HepG2 (cell line): ENCODE results near the gene PRELP. TPM values are rescaled to one million over a fixed set of nuclear protein-coding genes. Genes with fewer than 3 reads are reported as not detected.

ENCODE experiments used
- ATAC-seq: fragments of 200-7000 bp; cut with Tn5 transposase; 3 replicates; pipeline ENCODE4 v1.9.1; 2020; ENCODE audit warnings: mild to moderate bottlenecking, moderate library complexity
- BruUV-seq: library from RNA; stranded (reverse); fragments of 400-500 nt; replicated peaks from 2 replicates; lab custom pipeline; 2021; lab: Mats Ljungman, UMichigan
- CTCF ChIA-PET: fragments of 300-600 bp; formaldehyde crosslinking; extraction: SDS; loops from one replicate; lab custom pipeline; 2021; ENCODE audit warnings: low total read pairs, inconsistent platforms, low intra/inter-chr PET ratio; lab: Yijun Ruan, JAX
- POLR2A ChIA-PET: fragments of 350-600 bp; sonication (Branson Sonifier 250); formaldehyde crosslinking; loops from one replicate; lab custom pipeline; 2020; ENCODE audit warnings: antibody characterized with exemption, inconsistent platforms; lab: Yijun Ruan, JAX
- DNase-seq: peaks from one replicate; pipeline ENCODE4 v3.0.0-alpha.2; 2015; ENCODE audit warnings: low spot score
- FAIRE-seq: peaks from 3 replicates; lab custom pipeline; 2011; peaks lifted over from hg19 to GRCh38; lab: Jason Lieb, UNC
- H2AFZ ChIP-seq: one replicate; pipeline ENCODE4 v1.6.1; 2011; ENCODE audit warnings: low read length, inconsistent platforms
- H3K27ac ChIP-seq: fragments of 300-600 bp; 3 replicates; pipeline ENCODE4 v1.8.0; 2011; ENCODE audit warnings: mixed run types, mild to moderate bottlenecking, mixed read lengths, low read length, inconsistent platforms; ENCODE audit not compliant: insufficient read depth; ENCODE audit errors: extremely low read length
- H3K27me3 ChIP-seq, 2 experiments: fragments of 200-600 bp in 1 of 2; 2 replicates in 1 of 2; 3 replicates in 1 of 2; pipeline versions ENCODE4 v1.6.0 to v1.8.0; 2011; ENCODE audit warnings: low read length in 2 of 2, mild to moderate bottlenecking in 2 of 2, moderate library complexity in 2 of 2, inconsistent platforms in 1 of 2; ENCODE audit not compliant: insufficient read depth in 2 of 2, control insufficient read depth in 1 of 2
- H3K36me3 ChIP-seq, 2 experiments: fragments of 200-600 bp in 1 of 2; replicated peaks in 1 of 2; 2 replicates in 1 of 2; 3 replicates in 1 of 2; pipeline versions ENCODE4 v1.5.1 to v1.8.0; 2011; ENCODE audit warnings: low read length in 2 of 2, inconsistent platforms in 1 of 2; ENCODE audit not compliant: insufficient read depth in 2 of 2, control insufficient read depth in 1 of 2
- H3K4me1 ChIP-seq: 2 replicates; pipeline ENCODE4 v1.5.1; 2012; ENCODE audit warnings: low read length, inconsistent platforms; ENCODE audit not compliant: insufficient read depth
- H3K4me2 ChIP-seq: 2 replicates; pipeline ENCODE4 v1.6.0; 2011; ENCODE audit warnings: low read depth, low read length, inconsistent platforms
- H3K4me3 ChIP-seq, 3 experiments: fragments of 200-600 bp in 1 of 3; sonication (generic), shearing (Covaris generic) in 1 of 3; replicated peaks in 1 of 3; 2 replicates each; pipeline ENCODE4 v1.5.1; 2011 to 2016; ENCODE audit warnings: low read length in 3 of 3, inconsistent platforms in 2 of 3, low read depth in 2 of 3, mild to moderate bottlenecking in 2 of 3, control low read depth in 1 of 3, mixed read lengths in 1 of 3; ENCODE audit not compliant: insufficient read depth in 1 of 3
- H3K79me2 ChIP-seq: one replicate; pipeline ENCODE4 v1.6.1; 2011; ENCODE audit warnings: low read length, inconsistent platforms; ENCODE audit not compliant: insufficient read depth
- H3K9ac ChIP-seq: 2 replicates; pipeline ENCODE4 v1.6.0; 2011; ENCODE audit warnings: mild to moderate bottlenecking, low read depth, low read length, inconsistent platforms; ENCODE audit not compliant: insufficient read depth
- H3K9me3 ChIP-seq: 2 replicates; pipeline ENCODE4 v1.5.1; 2012; ENCODE audit warnings: mild to moderate bottlenecking, low read length
- H4K20me1 ChIP-seq: 2 replicates; pipeline ENCODE4 v1.6.0; 2011; ENCODE audit warnings: inconsistent platforms, mild to moderate bottlenecking, low read length, moderate library complexity; ENCODE audit not compliant: insufficient read depth
- CEBPZ ChIP-seq: IDR thresholded peaks from 2 replicates; pipeline ENCODE4 v1.6.1; 2012; ENCODE audit warnings: low read length, improper control_type of control experiment
- GZF1 ChIP-seq: sonication (generic); formaldehyde crosslinking; IDR thresholded peaks from 2 replicates; pipeline ENCODE4 v1.5.1; 2020; ENCODE audit warnings: mild to moderate bottlenecking, missing genetic modification reagents
- HES4 ChIP-seq: sonication (generic); formaldehyde crosslinking; IDR thresholded peaks from 2 replicates; pipeline ENCODE4 v1.9.0; 2021; ENCODE audit warnings: mild to moderate bottlenecking, missing genetic modification reagents, borderline replicate concordance
- HOXD1 ChIP-seq: sonication (generic); formaldehyde crosslinking; IDR thresholded peaks from 2 replicates; pipeline ENCODE4 v1.5.0; 2020; ENCODE audit warnings: missing genetic modification reagents
- MTA1 ChIP-seq: sonication (generic); formaldehyde crosslinking; IDR thresholded peaks from 2 replicates; pipeline ENCODE4 v1.4.0; 2020; ENCODE audit warnings: missing genetic modification reagents, mild to moderate bottlenecking, borderline replicate concordance
- SNAPC4 ChIP-seq: sonication (generic); formaldehyde crosslinking; IDR thresholded peaks from 2 replicates; pipeline ENCODE4 v1.4.0; 2020; ENCODE audit warnings: mild to moderate bottlenecking, missing genetic modification reagents
- ZFP82 ChIP-seq: sonication (generic); formaldehyde crosslinking; IDR thresholded peaks from 2 replicates; pipeline ENCODE4 v1.5.1; 2020; ENCODE audit warnings: mild to moderate bottlenecking, missing genetic modification reagents, borderline replicate concordance
- ZNF24 ChIP-seq: fragments of 450-650 bp; IDR thresholded peaks from 2 replicates; pipeline ENCODE4 v1.6.1; 2017; ENCODE audit warnings: antibody characterized with exemption, mild to moderate bottlenecking
- ZSCAN21 ChIP-seq: sonication (generic); formaldehyde crosslinking; IDR thresholded peaks from 2 replicates; pipeline ENCODE4 v1.8.0; 2022; ENCODE audit warnings: mild to moderate bottlenecking, missing genetic modification reagents, moderate library complexity, borderline replicate concordance
- WGBS: methylation state at CpG from one replicate; pipeline ENCODE4 v1.1.6; 2017; ENCODE audit warnings: low lambda C conversion rate; 5-methylcytosine and 5-hydroxymethylcytosine counted together
- in situ Hi-C: cut with HindIII; loops from 2 replicates; pipeline ENCODE4 v1.10.0; 2017; ENCODE audit warnings: low pct_unique_long_range_greater_than_20kb; ENCODE audit not compliant: extremely low pct_ligation_motif_present
- intact Hi-C: fragments of 100-400 bp; cut with micrococcal nuclease; formaldehyde crosslinking; loops from one replicate; pipeline ENCODE4 v1.10.0; 2022; ENCODE audit not compliant: unreplicated experiment
- polyA plus RNA-seq, 8 experiments: library from polyadenylated mRNA; depleted of rRNA in 3 of 8; stranded (reverse) in 7 of 8; unstranded in 1 of 8; fragments of >200 nt; fragmentation: Illumina TruSeq in 4 of 8; extraction: Trizol in 4 of 8; gene quantifications; 2 replicates each; pipeline versions ENCODE4 v1.2.1 to v1.2.3, GENCODE V29; 2011 to 2016; ENCODE audit warnings: low read depth in 4 of 8, missing spikeins in 1 of 8, mixed read lengths in 1 of 8; ENCODE audit not compliant: insufficient read depth in 1 of 8
- total RNA-seq, 5 experiments: library from RNA; depleted of rRNA; stranded (reverse); fragments of >200 nt; fragmentation: Illumina TruSeq; extraction: Trizol; gene quantifications; 2 replicates each; pipeline ENCODE4 v1.2.3, GENCODE V29; 2016; ENCODE audit warnings: low read depth in 1 of 5
- TF ChIP-seq, protein P1 (sequence below): sonication (generic); formaldehyde crosslinking; IDR thresholded peaks from 2 replicates; pipeline ENCODE4 v1.9.0; 2021; ENCODE audit warnings: missing genetic modification reagents, mild to moderate bottlenecking, borderline replicate concordance
- TF ChIP-seq, protein P2 (sequence below): IDR thresholded peaks from 2 replicates; pipeline ENCODE4 v1.6.1; 2016; ENCODE audit warnings: mild to moderate bottlenecking

Gene PRELP
- total and polyA plus RNA-seq, 2 of the 13 experiments (the other 11 are each of a cell fraction or from before 2014, with no cell fraction given): not detected

GRCh38 chr1:203497269-203497777, 21.7 kb downstream of the PRELP start:
- ChIA-PET POLR2A (no interaction called here), CTCF (no interaction called here)
- Histone ChIP-seq H3K4me3 (no peak overlapping the region), H3K9me3 (no peaks in the 10 kb centered on the region), H3K79me2 (no peaks in the 10 kb centered on the region), H3K36me3 (no peaks in the 10 kb centered on the region), H3K27me3 (peaks cover 0 to 19% of the 10 kb centered on the region in 2 experiments; a peak in 2 of 5 replicates), H3K4me2 (no peak overlapping the region), H4K20me1 (no peaks in the 10 kb centered on the region), H3K27ac (no peak overlapping the region), H3K9ac (no peak overlapping the region), H3K4me1 (no peaks in the 10 kb centered on the region), H2AFZ (no peak overlapping the region)
- no peak for DNase-seq
- in situ Hi-C loops (no loop called here), intact Hi-C loops (no loop called here)
- 19% methylated on average over 4 of the region's 5 CpGs for WGBS
- no peak for FAIRE-seq
- ATAC-seq: no peak
- no TSS peak for BruUV-seq
- no peak for TF ChIP-seq GZF1 (CRISPR knock-in tag)
- TF ChIP-seq CEBPZ: no peak
- no peak for TF ChIP-seq ZNF24
- no peak for TF ChIP-seq HES4 (CRISPR knock-in tag)
- TF ChIP-seq, protein P1, sequence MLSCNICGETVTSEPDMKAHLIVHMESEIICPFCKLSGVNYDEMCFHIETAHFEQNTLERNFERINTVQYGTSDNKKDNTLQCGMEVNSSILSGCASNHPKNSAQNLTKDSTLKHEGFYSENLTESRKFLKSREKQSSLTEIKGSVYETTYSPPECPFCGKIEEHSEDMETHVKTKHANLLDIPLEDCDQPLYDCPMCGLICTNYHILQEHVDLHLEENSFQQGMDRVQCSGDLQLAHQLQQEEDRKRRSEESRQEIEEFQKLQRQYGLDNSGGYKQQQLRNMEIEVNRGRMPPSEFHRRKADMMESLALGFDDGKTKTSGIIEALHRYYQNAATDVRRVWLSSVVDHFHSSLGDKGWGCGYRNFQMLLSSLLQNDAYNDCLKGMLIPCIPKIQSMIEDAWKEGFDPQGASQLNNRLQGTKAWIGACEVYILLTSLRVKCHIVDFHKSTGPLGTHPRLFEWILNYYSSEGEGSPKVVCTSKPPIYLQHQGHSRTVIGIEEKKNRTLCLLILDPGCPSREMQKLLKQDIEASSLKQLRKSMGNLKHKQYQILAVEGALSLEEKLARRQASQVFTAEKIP (CRISPR knock-in tag): no peak
- no peak for TF ChIP-seq HOXD1 (CRISPR knock-in tag)
- no peak for TF ChIP-seq SNAPC4 (CRISPR knock-in tag)
- no peak for TF ChIP-seq MTA1 (CRISPR knock-in tag)
- TF ChIP-seq ZFP82: no peak
- TF ChIP-seq, protein P2, sequence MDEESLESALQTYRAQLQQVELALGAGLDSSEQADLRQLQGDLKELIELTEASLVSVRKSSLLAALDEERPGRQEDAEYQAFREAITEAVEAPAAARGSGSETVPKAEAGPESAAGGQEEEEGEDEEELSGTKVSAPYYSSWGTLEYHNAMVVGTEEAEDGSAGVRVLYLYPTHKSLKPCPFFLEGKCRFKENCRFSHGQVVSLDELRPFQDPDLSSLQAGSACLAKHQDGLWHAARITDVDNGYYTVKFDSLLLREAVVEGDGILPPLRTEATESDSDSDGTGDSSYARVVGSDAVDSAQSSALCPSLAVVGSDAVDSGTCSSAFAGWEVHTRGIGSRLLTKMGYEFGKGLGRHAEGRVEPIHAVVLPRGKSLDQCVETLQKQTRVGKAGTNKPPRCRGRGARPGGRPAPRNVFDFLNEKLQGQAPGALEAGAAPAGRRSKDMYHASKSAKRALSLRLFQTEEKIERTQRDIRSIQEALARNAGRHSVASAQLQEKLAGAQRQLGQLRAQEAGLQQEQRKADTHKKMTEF (CRISPR knock-in tag): no peak
- TF ChIP-seq ZSCAN21 (CRISPR knock-in tag): no peak
